Activated T-helper 2 cell treated with anti-CD3 and anti-CD28 coated beads, Interferon-gamma antibody, Interleukin-2, Interleukin-4, amounts not matched to agents 10 μg/mL and 5 μg/mL and 100 μg/mL, durations not matched to agents 14 hours and 24 hours and 36 hours (primary cell): ENCODE data around the gene SIK3. TPM values are rescaled to one million over a fixed set of nuclear protein-coding genes. Genes with fewer than 3 reads are reported as not detected.
A peak's percentile ranks its signal among the peaks of the same experiment; 100 is the strongest.

ENCODE experiments used
- DNase-seq: peaks from one replicate; pipeline ENCODE4 v3.0.0; 2021; ENCODE audit warnings: low spot score
- H3K27ac Mint-ChIP-seq: one replicate; pipeline ENCODE4 v1.8.0; 2021; ENCODE audit warnings: mixed read lengths
- H3K27me3 Mint-ChIP-seq: one replicate; pipeline ENCODE4 v1.8.0; 2021; ENCODE audit warnings: low read depth, mixed read lengths
- H3K36me3 Mint-ChIP-seq: one replicate; pipeline ENCODE4 v1.8.0; 2021; ENCODE audit warnings: low read depth, mixed read lengths
- H3K4me1 Mint-ChIP-seq: one replicate; pipeline ENCODE4 v1.8.0; 2021; ENCODE audit warnings: low read depth, mixed read lengths
- H3K4me3 Mint-ChIP-seq: one replicate; pipeline ENCODE4 v1.8.0; 2021; ENCODE audit warnings: low read depth, mild to moderate bottlenecking, moderate library complexity, mixed read lengths
- H3K9me3 Mint-ChIP-seq: one replicate; pipeline ENCODE4 v1.8.0; 2021; ENCODE audit warnings: mixed read lengths
- intact Hi-C: fragments of 100-400 bp; cut with micrococcal nuclease; formaldehyde crosslinking; loops from one replicate; pipeline ENCODE4 v1.15.1; 2023
- total RNA-seq: library from RNA; stranded (reverse); gene quantifications from 2 replicates; pipeline ENCODE4 v1.2.3, GENCODE V29; 2022

Gene SIK3
- total RNA-seq, 1 donor from 2014 or later, result 25.3 TPM

DNA sequence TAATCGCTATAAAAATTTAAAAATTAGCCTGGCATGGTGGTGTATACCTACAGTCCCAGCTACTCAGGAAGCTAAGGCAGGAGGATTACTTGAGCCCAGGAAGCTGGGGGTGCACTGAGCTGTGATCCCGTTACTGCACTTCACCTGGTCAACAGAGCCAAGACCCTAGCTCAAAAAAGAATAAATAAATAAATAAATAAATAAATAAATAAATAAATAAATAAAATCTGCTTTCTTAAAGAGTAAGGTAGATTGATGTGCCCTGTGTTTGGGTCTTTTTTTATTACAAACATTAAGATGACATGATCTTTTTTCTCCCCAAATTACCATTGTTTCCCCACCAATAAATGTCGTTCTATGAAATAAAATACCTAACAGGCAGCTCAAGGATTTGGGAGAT lies 146.5 kb downstream of the SIK3 start:
- Mint-ChIP-seq H3K9me3 (no peaks in the 10 kb centered on the region), H3K4me3 (no peak overlapping the region), H3K27me3 (no peaks in the 10 kb centered on the region), H3K4me1 (peaks cover 19% of the 10 kb centered on the region), H3K36me3 (peaks cover 34% of the 10 kb centered on the region), H3K27ac (no peak overlapping the region)
- intact Hi-C loops, result no loop called here
- no peak for DNase-seq

DNA sequence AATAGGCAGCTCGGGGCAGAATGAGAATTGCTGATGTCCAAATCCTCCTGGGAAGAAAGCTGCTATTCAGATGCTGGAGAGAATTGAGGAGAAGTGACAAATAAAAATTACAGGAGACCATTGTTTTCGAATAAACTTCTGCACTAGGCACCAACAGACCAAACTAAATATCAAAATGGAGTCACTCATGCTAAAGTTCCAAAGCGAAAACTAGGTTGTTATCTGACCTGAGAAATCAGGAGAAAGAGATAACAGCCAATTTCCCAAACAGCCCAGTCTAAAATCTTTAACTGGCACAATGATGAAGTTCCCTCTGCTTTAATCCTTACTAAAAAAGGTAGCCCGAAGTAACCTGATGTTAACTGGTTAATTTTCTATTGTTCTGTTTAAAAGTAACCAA lies 148.0 kb downstream of the SIK3 start:
- intact Hi-C loops, result no loop called here
- Mint-ChIP-seq H3K4me3 (no peak overlapping the region), H3K4me1 (peaks cover 20% of the 10 kb centered on the region), H3K27ac (no peak overlapping the region), H3K9me3 (no peaks in the 10 kb centered on the region), H3K36me3 (peaks cover 30% of the 10 kb centered on the region), H3K27me3 (no peaks in the 10 kb centered on the region)
- no peak for DNase-seq

DNA sequence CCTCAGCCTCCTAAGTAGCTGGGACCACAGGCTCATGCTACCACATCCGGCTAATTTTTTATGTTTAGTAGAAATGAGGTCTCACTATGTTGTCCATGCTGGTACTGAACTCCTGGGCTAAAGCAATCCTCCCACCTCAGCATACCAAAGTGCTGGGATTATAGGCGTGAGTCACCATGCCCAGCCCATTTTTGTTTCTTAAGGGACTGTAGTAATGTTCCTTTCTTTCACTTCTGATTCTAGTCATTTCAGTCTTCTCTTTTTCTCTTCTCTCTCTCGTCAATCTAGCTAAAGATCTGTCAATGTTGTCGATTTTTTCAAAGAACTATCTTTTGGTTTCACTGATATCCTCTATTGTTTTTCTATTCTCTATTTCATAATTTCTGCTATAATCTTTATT lies 149.8 kb downstream of the SIK3 start:
- Mint-ChIP-seq H3K27ac (no peak overlapping the region), H3K36me3 (peaks cover 30% of the 10 kb centered on the region), H3K4me3 (no peak overlapping the region), H3K4me1 (peaks cover 18% of the 10 kb centered on the region), H3K9me3 (no peaks in the 10 kb centered on the region), H3K27me3 (no peaks in the 10 kb centered on the region)
- DNase-seq, result no peak
- intact Hi-C loops, result loop anchor here (1.0 to 5.0 kb wide), 6 partner anchors 18 to 145 kb away; no protein-coding TSS in a partner anchor

DNA sequence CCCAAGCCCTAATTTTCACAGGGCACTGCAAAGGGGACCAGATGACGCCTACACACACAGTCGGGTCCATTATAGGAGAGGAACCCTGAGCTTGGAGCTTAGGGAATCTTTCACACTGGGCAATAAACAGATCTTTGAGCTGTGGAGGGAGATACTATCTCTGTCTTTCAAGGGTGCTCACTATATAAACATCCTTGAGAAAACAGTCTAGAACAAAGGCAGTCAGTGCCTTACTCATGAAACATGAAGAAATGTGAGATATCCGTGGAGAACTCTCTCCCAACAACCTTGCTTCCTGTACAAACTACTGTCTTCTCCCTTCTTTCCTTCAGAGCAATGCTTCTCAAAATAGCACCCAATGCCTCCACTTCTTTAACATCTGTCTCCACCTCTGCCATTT lies 151.8 kb downstream of the SIK3 start:
- Mint-ChIP-seq H3K27me3 (no peaks in the 10 kb centered on the region), H3K27ac (no peak overlapping the region), H3K36me3 (peaks cover 30% of the 10 kb centered on the region), H3K4me3 (no peak overlapping the region), H3K4me1 (peaks cover 18% of the 10 kb centered on the region), H3K9me3 (no peaks in the 10 kb centered on the region)
- DNase-seq, result no peak
- intact Hi-C loops, result loop anchor here (5.0 kb wide), 1 partner anchor 116 kb away; no protein-coding TSS in a partner anchor

DNA sequence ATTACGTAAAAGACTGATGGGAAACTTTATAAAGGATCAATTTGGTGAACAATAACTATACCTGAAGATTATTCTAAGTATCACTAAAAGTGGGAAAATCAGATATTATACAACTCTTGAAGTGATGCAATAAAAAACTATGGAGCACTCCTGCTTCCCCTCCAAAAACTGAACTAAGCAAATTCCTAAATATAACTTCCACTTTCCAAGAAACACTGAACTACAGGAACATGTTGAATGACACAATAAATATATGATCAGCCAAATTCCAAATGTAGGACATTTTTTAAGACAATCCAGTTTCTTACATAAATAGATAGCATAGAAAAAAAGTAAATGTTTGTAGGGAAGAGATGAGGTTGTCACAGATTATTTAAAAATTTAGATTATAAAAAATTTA lies 158.7 kb downstream of the SIK3 start:
- Mint-ChIP-seq H3K4me3 (no peak overlapping the region), H3K27me3 (no peaks in the 10 kb centered on the region), H3K36me3 (peaks cover 15% of the 10 kb centered on the region), H3K4me1 (no peaks in the 10 kb centered on the region), H3K9me3 (no peaks in the 10 kb centered on the region), H3K27ac (no peak overlapping the region)
- intact Hi-C loops, result no loop called here
- DNase-seq, result no peak

DNA sequence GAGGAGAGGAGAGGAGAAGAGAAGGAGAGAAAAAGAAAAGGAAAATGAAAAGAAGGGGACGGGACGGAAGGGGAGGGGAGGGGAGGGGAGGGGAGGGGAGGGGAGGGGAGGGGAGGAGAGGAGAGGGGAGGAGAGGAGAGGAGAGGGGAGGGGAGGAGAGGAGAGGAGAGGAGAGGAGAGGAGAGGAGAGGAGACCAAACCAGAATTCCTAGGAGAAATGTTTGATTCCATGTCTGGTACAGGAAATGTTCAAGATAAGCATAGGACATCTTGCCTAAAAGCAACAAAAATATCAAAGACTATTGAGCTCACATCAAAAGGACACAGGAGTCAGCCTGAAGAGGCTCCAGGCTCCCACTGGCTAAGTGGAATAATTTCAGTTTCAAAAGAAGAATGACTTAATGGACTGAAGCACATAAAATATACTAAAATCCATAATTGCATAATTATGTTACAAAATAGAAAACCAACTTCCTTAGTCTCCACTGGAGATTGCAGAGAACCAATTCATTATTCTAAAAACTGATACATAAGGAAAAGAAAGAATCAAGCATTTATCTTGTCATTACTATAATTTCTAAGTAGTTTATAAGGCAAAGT lies 159.7 kb downstream of the SIK3 start:
- Mint-ChIP-seq H3K4me3 (no peak overlapping the region), H3K27me3 (no peaks in the 10 kb centered on the region), H3K9me3 (peaks cover 7% of the 10 kb centered on the region), H3K36me3 (peaks cover 23% of the 10 kb centered on the region), H3K4me1 (peaks cover 4% of the 10 kb centered on the region), H3K27ac (no peak overlapping the region)
- DNase-seq, result no peak
- intact Hi-C loops, result no loop called here

DNA sequence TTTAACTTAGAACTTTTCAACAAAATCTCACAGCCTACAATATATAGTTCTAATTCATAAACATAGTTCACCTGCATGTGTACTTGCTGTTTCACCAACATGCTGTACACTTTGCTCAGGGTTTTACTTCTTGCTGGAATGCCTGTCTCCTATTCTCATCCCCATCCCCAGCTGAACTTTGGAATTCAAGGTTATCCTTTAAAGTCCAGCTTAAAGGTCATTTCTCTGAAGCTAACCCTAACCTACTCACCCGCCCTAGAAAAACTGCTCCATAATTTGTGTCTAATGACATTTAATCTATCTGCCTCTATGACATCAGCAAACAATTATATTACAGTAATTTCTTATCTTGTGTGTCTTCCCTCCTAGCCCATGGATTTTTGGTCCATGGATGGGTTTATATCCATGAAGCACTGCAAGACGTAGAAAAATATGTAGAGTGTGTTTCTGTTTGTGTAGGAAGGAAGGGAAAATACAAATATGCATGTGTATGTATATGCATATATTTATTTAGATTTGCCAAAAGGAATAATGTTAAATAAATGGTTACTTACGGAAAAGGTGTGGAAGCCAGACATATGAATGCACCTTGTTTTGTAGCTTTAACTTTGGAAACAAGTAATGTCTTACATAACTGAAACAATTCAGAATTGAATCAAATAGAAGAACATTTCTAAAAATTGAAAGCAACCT lies 161.3 kb downstream of the SIK3 start:
- peaks cover 22% of the 10 kb centered on the region for H3K36me3 Mint-ChIP-seq
- H3K4me1 Mint-ChIP-seq, result peaks cover 12% of the 10 kb centered on the region
- H3K27me3 Mint-ChIP-seq, result no peaks in the 10 kb centered on the region
- peaks cover 9% of the 10 kb centered on the region for H3K9me3 Mint-ChIP-seq
- H3K4me3 Mint-ChIP-seq, result no peak overlapping the region
- intact Hi-C loops, result no loop called here
- no peak for DNase-seq
- H3K27ac Mint-ChIP-seq, result no peak overlapping the region

DNA sequence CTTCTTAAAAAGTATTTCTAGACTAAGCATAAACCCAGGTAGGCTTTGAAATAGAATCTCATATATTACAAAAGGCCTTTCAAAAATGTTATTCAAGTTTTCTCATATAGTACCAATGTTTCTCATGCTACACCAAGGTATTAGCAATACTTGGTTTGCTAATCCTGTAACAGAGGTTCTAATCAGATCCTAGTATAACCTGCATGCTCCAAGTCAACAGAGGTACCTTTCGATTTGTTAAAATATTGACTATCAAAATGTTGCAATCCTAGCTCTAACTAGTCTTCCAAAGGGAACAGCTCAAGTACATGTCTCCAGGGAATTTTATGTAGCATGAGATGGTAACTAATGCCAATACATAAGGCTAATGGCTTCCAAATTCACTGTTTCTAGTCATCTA lies 162.7 kb downstream of the SIK3 start:
- intact Hi-C loops, result no loop called here
- Mint-ChIP-seq H3K4me1 (peaks cover 24% of the 10 kb centered on the region), H3K27ac (no peak overlapping the region), H3K27me3 (no peaks in the 10 kb centered on the region), H3K36me3 (peaks cover 22% of the 10 kb centered on the region), H3K9me3 (peaks cover 9% of the 10 kb centered on the region), H3K4me3 (no peak overlapping the region)
- no peak for DNase-seq

DNA sequence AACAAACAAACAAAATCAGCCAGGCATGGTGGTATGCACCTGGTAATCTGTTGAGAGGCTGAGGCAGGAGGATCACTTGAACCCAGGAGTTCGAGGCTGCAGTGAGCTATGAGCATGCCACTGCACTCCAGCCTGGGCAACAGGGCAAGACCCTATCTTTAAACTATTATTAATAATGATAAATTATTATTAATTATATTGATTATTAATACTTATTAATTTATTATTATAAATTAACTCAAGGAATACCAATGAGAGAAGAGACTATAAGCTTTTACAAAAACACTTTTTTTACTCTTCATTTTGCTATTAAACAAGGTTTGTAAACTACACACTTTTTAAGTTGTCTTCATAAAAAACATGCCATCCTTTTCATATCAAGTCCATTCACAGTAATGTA lies 163.1 kb downstream of the SIK3 start:
- H3K9me3 Mint-ChIP-seq, result peaks cover 9% of the 10 kb centered on the region
- H3K36me3 Mint-ChIP-seq, result peaks cover 22% of the 10 kb centered on the region
- H3K4me3 Mint-ChIP-seq, result no peak overlapping the region
- H3K27ac Mint-ChIP-seq, result no peak overlapping the region
- peaks cover 28% of the 10 kb centered on the region for H3K4me1 Mint-ChIP-seq
- H3K27me3 Mint-ChIP-seq, result no peaks in the 10 kb centered on the region
- intact Hi-C loops, result no loop called here
- DNase-seq, result no peak

DNA sequence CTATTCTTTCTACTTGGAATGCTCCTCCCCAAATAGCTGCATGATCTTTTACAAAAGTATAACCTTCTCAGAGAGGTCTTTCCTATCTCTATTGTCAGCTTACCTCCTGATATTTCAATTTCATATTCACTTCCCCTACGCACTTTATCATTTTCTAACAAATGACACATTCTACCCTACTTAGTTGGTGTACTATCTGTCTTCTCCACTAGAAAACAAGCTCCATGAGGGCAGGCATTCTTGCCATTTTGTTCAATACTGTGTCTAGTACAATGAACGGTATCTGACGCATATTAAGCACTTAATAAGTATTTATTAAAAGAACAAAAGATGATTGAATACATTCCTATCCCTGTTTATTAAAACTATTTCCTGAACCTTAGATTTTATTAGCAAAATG lies 164.3 kb downstream of the SIK3 start:
- no peak overlapping the region for H3K27ac Mint-ChIP-seq
- intact Hi-C loops, result no loop called here
- H3K4me3 Mint-ChIP-seq, result no peak overlapping the region

DNA sequence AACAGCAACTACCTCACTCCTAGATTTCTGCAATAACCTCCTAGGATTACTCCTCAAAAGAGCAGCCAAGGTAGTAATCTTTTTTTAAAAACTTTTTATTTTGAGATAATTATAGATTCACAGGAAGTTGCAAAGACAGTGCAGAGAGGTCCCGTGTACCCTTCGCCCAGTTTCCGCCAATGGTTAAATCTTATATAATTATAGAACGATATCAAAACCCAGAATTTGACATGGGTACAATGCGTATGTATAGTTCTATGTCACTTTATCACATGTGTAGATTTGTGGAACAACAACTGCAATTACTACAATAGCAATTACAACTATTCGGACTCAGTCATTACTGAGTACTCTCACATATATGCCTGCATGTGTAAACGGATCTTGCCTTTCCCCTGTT lies 166.0 kb downstream of the SIK3 start:
- Mint-ChIP-seq H3K27me3 (no peaks in the 10 kb centered on the region), H3K9me3 (peaks cover 9% of the 10 kb centered on the region), H3K36me3 (peaks cover 21% of the 10 kb centered on the region), H3K4me1 (peaks cover 55% of the 10 kb centered on the region), H3K27ac (peak overlapping the region; percentile 83), H3K4me3 (peak overlapping the region; percentile 36)
- intact Hi-C loops, result no loop called here
- DNase-seq, result no peak

More for the DNA sequence above, 164.3 kb downstream of the SIK3 start:
- no peak for DNase-seq
- peaks cover 9% of the 10 kb centered on the region for H3K9me3 Mint-ChIP-seq
- no peaks in the 10 kb centered on the region for H3K27me3 Mint-ChIP-seq
- H3K36me3 Mint-ChIP-seq, result peaks cover 19% of the 10 kb centered on the region
- peaks cover 38% of the 10 kb centered on the region for H3K4me1 Mint-ChIP-seq

DNA sequence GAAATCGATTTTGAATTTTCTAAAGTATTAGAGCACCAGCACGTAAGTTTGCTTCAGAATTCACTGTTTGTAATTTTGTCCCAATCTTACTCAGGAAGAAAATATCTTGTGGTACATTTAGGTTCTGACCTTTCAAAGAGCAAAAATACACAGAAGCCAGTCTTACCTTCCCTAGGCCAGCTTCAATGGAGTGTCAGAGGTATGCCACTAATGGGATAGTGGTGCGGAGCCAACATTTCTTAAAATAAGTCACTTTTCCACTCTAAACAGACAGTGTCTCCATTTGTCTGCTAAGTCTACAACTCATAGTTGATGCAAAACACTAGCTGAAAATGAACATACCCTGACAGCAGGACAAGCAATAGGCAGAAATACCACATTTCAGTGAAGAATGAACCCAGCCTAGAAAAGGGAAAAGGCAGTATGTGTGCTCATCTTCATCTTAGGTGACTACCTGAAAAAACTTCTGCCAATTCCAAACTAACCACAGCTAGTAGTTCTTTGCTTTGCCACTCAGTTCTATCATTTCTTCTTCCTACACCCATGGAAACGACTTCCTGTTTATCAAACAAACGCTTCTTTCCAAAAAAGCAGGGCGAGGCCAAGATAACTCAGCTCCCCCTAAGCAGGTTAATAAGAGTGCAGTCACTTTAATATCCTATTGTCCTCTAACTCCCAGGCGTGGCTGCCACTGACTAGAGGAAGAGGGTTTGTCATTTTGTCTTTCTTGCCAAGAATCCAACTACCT lies 166.8 kb downstream of the SIK3 start:
- H3K4me1 Mint-ChIP-seq, result peaks cover 58% of the 10 kb centered on the region
- H3K36me3 Mint-ChIP-seq, result peaks cover 21% of the 10 kb centered on the region
- intact Hi-C loops, result loop anchor here (1.0 to 2.0 kb wide), 5 partner anchors 17 to 165 kb away; no protein-coding TSS in a partner anchor
- H3K27me3 Mint-ChIP-seq, result no peaks in the 10 kb centered on the region
- DNase-seq, result peak; percentile 38
- H3K9me3 Mint-ChIP-seq, result peaks cover 9% of the 10 kb centered on the region
- H3K4me3 Mint-ChIP-seq, result peak overlapping the region; percentile 78
- peak overlapping the region; percentile 83 for H3K27ac Mint-ChIP-seq

DNA sequence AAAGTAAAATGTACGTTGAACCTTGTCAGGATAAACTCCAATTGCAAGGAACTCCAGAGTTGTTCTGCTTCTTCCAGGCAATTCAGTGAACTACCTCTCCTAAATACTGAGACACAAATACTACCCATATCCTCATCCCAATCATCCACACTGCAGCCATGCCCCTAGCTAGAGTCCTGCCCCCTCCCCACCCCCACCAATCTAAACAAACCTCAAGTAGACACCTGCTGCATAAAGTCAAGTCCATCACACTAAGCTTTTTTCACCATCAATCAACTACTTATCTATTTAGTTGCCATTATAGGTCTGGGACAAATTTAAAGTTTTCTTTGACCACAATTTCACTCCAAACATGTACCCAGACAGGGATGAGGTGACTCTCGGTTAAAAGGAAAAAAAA lies 167.6 kb downstream of the SIK3 start:
- Mint-ChIP-seq H3K36me3 (peaks cover 24% of the 10 kb centered on the region), H3K4me1 (peaks cover 63% of the 10 kb centered on the region), H3K9me3 (peaks cover 9% of the 10 kb centered on the region), H3K27ac (peak overlapping the region; percentile 83), H3K4me3 (peak overlapping the region; percentile 78), H3K27me3 (no peaks in the 10 kb centered on the region)
- intact Hi-C loops, result loop anchor here (2.0 kb wide), 4 partner anchors 18 to 166 kb away; no protein-coding TSS in a partner anchor
- DNase-seq, result no peak
